Adrenal gland (tissue), 5 donors: ENCODE results near the gene PFDN6.

Source experiments
- CTCF ChIP-seq, 6 experiments: fragments of 450-650 bp in 4 of 6; fragments of 200-600 bp in 2 of 6; sonication (generic) in 1 of 6; IDR thresholded peaks; 1 replicate in 5 of 6; 2 replicates in 1 of 6; pipeline versions ENCODE4 v1.5.1 to v1.8.0; 2016 to 2021; ENCODE audit warnings: antibody characterized with exemption in 6 of 6, mild to moderate bottlenecking in 2 of 6, moderate library complexity in 1 of 6
- POLR2A ChIP-seq, 2 donors: fragments of 450-650 bp; IDR thresholded peaks; one replicate each; pipeline ENCODE4 v1.6.1; 2017; ENCODE audit warnings: antibody characterized with exemption in 2 of 2, mild to moderate bottlenecking in 2 of 2, moderate library complexity in 1 of 2
- donor health status: DM: no; HTN: no; CAD: no.

GRCh38 chr6:33297406-33297955 lies 8.1 kb downstream of the PFDN6 start:
- TF ChIP-seq CTCF (IDR thresholded peaks at IDR 0.05) (no peak), POLR2A (IDR thresholded peaks at IDR 0.05) (no peak)
